HG03442 (cell line): ENCODE measurements around the gene HDLBP.
"Not testable (repeated sequence)": the region's sequence is repeated elsewhere in the genome, so short reads cannot be mapped to it uniquely, and the experiment has no call there.

ENCODE experiments used
- ATAC-seq: cut with Tn5 transposase; IDR thresholded peaks from one replicate; pipeline ENCODE4 v1.9.1; 2021; ENCODE audit warnings: mild to moderate bottlenecking, moderate library complexity; ENCODE audit not compliant: unreplicated experiment

Gene HDLBP

DNA sequence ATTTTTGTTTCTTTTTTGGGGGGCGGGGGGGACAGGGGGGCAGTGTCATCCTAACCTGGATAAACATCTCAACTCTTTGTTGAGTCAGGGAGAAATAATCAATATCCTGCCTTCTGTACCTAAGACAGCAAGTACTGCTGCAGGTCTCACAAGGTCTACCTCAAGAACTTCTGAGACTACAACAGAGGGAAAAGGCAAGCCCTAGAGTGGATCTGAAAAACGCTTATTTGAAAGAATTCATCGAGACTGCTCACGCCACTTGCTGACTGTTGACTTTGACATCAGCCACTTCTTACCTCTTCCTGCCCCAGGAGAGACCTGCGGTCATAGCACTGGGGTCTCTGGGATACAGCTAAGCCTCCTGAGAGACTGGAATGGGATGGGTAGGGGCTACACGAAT, 8.4 kb downstream of the HDLBP start:
- ATAC-seq: no peak

GRCh38 chr2:241304039-241304670, 11.3 kb downstream of the HDLBP start:
- ATAC-seq: no peak

GRCh38 chr2:241302759-241303651, 12.5 kb downstream of the HDLBP start:
- no peak for ATAC-seq

- ATAC-seq: no peak
These were observed 13.4 kb downstream of the HDLBP start for GRCh38 chr2:241302083-241302482.

- ATAC-seq: no peak
These were observed 15.5 kb downstream of the HDLBP start for GRCh38 chr2:241300000-241300399.

DNA sequence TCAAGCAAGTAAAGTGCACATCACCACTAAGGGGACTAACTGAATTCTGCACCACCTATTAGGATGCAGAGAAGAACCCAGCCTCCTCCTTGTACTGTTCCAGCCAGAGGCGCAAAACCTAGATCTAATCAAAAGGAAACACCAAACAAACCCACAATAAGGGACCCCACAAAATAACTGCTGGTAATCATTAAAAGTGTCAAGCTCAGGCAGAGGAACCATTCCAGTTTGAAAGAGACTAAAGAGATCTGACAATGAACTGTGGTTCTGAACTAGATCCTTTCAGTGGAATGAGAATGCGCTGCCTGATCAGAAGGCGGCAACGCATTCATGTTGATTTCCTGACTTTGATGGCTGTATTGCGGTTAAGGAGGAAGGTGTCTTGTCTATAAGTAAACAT, 16.8 kb downstream of the HDLBP start:
- no peak for ATAC-seq

GRCh38 chr2:241296767-241297166, 18.7 kb downstream of the HDLBP start:
- ATAC-seq: no peak

DNA sequence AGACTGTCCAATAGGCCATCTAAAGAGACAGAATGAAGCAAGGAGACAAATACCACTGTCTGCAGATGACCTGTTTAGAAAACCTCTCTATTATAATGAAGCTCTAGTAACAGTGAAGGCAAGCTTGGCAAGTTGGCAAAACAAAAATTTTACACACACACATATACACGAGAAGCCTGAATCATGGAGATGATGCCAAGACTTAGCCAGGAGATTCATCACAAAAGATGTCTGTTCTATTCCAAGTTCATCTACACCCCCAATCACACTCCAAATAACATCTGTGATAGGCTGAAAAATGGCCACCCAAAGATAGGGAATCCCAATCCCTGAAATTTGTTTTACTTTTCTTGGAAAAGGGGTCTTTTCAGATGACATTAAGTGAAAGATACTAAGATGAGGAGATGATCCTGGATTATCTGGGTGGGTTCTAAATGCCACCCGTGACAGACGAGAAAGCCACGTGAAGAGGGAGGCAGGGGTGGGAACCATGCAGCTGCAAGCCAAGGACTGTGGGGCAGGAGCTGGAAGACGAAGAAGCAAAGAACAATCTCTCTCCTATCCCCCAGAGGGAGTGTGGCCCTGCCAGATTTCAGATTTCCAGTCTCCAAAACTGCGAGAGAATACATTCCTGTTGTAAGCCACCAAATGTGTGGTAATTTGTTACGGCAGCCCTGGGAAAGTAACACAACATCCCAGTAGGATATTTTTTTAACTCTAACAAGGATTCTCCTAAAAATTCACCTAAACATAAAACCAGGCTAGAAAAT, 20.0 kb downstream of the HDLBP start:
- ATAC-seq: no peak

DNA sequence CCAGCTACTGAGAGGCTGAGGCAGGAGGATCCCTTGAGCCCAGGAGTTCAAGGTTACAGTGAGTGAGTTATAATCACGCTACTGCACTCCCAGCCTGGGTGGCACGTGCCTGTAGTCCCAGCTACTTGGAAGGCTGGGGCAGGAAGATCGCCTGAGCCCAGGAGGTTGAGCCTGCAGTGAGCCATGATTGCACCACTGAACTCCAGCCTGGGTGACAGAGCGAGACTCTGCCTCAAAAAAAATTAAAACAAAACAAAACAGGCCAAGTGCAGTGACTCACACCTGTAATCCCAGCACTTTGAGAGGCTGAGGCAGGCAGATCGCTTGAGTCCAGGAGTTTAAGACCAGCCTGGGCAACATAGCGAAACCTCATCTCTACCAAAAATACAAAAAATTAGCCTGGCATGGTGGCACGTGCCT, 22.1 kb downstream of the HDLBP start:
- ATAC-seq: not testable (repeated sequence)

DNA sequence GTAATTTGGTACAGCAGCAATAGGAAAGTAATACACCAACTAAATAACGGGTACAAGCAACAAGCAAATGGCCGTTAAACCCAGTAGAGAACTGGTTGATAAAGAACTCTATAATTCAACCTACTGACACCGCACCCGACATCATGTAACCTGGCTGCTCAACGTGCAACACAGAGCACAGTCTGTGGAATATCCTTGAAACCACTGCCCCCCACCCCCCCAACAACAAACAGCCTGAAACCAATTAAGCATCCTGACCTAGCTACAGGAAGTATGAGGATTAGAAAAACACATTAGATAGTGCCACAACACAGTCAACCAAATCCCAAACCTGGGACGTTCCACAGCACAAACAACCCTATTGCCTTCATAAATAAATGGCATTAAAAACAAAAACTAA, 23.5 kb downstream of the HDLBP start:
- no peak for ATAC-seq

- ATAC-seq: no peak
These were observed 24.3 kb downstream of the HDLBP start for GRCh38 chr2:241291153-241291552.

GRCh38 chr2:241289597-241289996, 25.9 kb downstream of the HDLBP start:
- ATAC-seq: no peak

- ATAC-seq: no peak
These were observed 26.4 kb downstream of the HDLBP start for GRCh38 chr2:241289053-241289452.

- no peak for ATAC-seq
These were observed 27.1 kb downstream of the HDLBP start for GRCh38 chr2:241288324-241288888.

DNA sequence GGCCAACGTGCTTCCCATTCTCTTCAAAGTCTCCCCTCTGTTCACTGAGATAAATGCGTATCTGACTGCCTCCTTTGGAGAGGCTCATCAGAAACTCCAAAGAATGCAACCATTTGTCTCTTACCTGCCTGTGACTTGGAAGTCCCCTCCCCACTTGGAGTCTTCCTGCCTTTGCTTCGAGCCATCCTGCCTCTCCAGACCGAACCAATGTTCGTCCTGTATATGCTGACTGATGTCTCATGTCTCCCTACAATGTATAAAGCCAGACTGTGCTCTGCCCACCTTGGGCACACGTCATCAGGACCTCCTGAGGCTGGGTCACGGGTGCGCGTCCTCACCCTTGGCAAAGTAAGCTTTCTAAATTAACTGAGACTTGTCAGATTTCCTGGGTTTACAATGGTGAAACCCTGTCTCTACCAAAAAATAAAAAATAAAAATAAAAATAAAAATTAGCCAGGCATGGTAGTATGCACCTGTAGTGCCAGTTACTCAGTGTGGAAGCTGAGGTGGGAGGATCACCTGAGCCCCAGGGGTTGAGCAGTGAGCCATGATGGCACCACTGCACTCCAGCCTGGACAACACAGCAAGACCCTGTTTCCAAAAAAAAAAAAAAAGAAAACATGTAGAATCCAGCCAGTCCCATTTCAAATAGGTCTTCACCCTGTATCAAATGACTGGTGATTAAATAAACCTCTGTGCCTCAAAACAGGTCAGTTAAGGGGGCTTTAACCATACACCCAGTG, 29.0 kb downstream of the HDLBP start:
- ATAC-seq: no peak

DNA sequence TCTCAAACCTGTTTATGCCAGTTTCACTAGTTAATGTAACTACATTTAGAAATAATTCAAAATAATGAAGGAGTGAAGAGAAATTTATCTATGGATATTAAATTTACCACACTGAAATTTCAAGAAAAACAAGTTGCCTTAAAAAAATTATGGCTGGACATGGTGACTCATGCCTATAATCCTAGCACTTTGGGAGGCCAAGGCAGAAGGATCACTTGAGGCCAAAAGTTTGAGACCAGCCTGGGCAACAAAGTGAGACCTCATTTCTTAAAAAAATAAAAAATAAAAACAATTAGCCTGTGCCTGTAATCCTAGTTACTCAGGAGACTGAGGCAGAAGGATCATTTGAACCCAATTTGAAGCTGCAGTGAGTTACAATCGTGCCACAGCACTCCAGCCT, 29.9 kb downstream of the HDLBP start:
- ATAC-seq: no peak

DNA sequence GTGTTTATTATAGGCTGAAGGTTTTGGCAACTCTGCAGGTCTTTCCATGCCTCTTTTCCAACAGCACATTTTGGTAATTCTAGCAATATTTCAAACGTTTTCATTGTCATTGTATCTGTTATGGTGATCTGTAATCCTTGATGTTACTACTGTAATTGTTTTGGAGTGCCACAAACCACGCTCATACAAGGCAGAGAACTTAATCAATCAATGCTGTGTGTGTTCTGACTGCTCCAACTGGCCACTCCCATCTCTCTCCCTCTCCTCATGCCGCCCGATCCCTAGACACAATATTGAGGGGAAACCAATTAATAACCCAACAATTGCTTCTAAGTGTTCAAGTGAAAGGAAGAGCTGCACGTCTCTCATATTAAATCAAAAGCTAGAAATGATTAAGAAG, 32.9 kb downstream of the HDLBP start:
- no peak for ATAC-seq

GRCh38 chr2:241280291-241280690, 35.2 kb downstream of the HDLBP start:
- no peak for ATAC-seq

DNA sequence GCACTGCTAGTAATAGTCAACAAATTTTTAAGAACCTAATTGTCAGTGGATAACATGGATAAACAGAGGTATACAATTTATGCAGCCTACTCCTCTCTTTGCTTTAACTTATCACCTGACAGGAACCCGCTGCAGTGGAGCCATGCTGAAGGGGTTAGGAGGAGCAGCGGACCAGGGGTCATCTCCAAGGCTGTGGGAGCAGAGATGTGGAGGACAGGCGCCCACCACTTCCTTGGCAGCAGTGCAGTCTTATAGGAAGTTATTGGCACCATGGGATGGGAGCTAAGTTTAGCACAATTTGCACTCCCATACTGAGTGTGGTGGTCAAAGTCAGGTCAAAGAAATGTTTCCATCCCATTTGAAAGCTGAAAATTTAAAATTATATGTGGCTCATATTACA, 35.6 kb downstream of the HDLBP start:
- ATAC-seq: no peak

DNA sequence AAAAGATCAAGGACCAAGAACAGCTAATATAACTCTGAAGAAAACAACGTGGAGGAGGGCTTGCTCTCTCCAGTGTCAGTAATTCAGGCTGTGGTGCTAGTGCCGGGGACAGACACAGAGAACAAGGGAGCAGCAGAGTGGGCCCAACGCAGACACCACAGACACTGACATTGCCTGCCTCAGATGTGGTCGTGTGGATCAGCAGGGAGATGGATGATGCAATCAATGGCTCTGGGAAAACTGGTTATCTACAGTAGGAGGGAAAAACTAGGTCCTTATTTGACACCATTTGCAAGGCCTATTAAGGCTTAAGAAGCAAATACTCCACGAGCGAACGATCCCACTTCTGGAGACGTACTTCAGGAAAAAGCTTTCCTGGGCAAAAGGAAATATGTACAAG, 36.1 kb downstream of the HDLBP start:
- no peak for ATAC-seq

DNA sequence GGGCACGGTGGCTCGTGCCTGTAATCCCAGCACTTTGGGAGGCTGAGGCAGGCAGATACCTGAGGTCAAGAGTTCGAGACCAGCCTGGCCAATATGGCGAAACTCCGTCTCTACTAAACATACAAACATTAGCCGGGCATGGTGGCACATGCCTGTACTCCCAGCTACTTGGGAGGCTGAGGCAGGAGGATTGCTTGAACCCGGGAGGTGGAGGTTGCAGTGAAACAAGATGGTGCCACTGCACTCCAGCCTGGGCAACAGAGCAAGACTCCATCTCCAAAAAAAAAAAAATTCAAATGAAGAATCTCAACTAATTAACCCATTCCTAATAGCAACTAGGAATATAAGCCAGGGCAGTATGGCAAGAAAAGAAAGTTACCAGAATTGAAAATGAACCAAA, 37.2 kb downstream of the HDLBP start:
- ATAC-seq: not testable (repeated sequence)
